ENCODE results near the gene CEACAM3.
A peak's percentile ranks its signal among the peaks of the same experiment; 100 is the strongest.

Gene CEACAM3

GRCh38 chr19:41839211-41839610, 42.8 kb downstream of the CEACAM3 start:
- CTCF ChIA-PET = interaction anchor here (0.6 to 1.0 kb wide), 2 partner anchors 37 to 189 kb away, joined by 3 read pairs; no protein-coding TSS in a partner anchor
- no peaks in the 10 kb centered on the region for H3K4me1 Mint-ChIP-seq
- no peak overlapping the region for H3K4me3 Mint-ChIP-seq

GRCh38 chr19:41843371-41843770, 47.0 kb downstream of the CEACAM3 start:
- no peaks in the 10 kb centered on the region for H3K9me3 Mint-ChIP-seq
- no peak overlapping the region for H3K4me3 Mint-ChIP-seq
- no peaks in the 10 kb centered on the region for H3K4me1 Mint-ChIP-seq
- H3K36me3 Mint-ChIP-seq = no peaks in the 10 kb centered on the region
- CTCF ChIA-PET = no interaction called here
- H3K27me3 Mint-ChIP-seq = peaks cover 48% of the 10 kb centered on the region
- H3K27ac Mint-ChIP-seq = no peak overlapping the region
- DNase-seq = no peak

More at GRCh38 chr19:41839211-41839610, 42.8 kb downstream of the CEACAM3 start:
- no peak for DNase-seq
- H3K27me3 Mint-ChIP-seq = peaks cover 48% of the 10 kb centered on the region
- H3K36me3 Mint-ChIP-seq = no peaks in the 10 kb centered on the region
- H3K27ac Mint-ChIP-seq = no peak overlapping the region
- H3K9me3 Mint-ChIP-seq = no peaks in the 10 kb centered on the region

- Mint-ChIP-seq H3K27ac (no peak within 1 kb of the TSS), H3K4me1 (no peaks in the 10 kb centered on the region), H3K4me3 (no peak within 1 kb of the TSS), H3K36me3 (no peaks in the 10 kb centered on the region), H3K27me3 (peaks cover 42% of the 10 kb centered on the region), H3K9me3 (no peaks in the 10 kb centered on the region)
- CTCF ChIA-PET = no interaction called here
- DNase-seq = no peak
Observed at GRCh38 chr19:41844601-41845000, 48.2 kb downstream of the CEACAM3 start, which contains the start of gene LYPD4. Gene LYPD4 (minus strand): TSS chr19:41844683. CDS start chr19:41839285, 5,398 bp downstream.

- H3K27me3 Mint-ChIP-seq = peaks cover 45% of the 10 kb centered on the region
- CTCF ChIA-PET = no interaction called here
- no peaks in the 10 kb centered on the region for H3K9me3 Mint-ChIP-seq
- H3K4me1 Mint-ChIP-seq = no peaks in the 10 kb centered on the region
- no peaks in the 10 kb centered on the region for H3K36me3 Mint-ChIP-seq
- DNase-seq = no peak
- no peak within 1 kb of the TSS for H3K4me3 Mint-ChIP-seq
- H3K27ac Mint-ChIP-seq = no peak within 1 kb of the TSS
Observed at GRCh38 chr19:41845001-41845050, 48.4 kb downstream of the CEACAM3 start, which contains the start of gene DMRTC2. Gene DMRTC2 (plus strand): TSS chr19:41845042. CDS start chr19:41847429, 2,387 bp downstream.

GRCh38 chr19:41845051-41845590, 48.7 kb downstream of the CEACAM3 start:
- DNase-seq = no peak
- Mint-ChIP-seq H3K4me3 (no peak overlapping the region), H3K36me3 (no peaks in the 10 kb centered on the region), H3K27ac (no peak overlapping the region), H3K27me3 (peaks cover 48% of the 10 kb centered on the region), H3K4me1 (no peaks in the 10 kb centered on the region), H3K9me3 (no peaks in the 10 kb centered on the region)
- CTCF ChIA-PET = no interaction called here

- CTCF ChIA-PET = interaction anchor here (0.5 to 1.4 kb wide), 3 partner anchors 54 to 140 kb away, joined by 3 read pairs; no protein-coding TSS in a partner anchor
- H3K4me1 Mint-ChIP-seq = no peaks in the 10 kb centered on the region
- H3K27me3 Mint-ChIP-seq = peaks cover 64% of the 10 kb centered on the region
Observed at GRCh38 chr19:41847351-41848105, 51.1 kb downstream of the CEACAM3 start.

GRCh38 chr19:41848666-41849065, 52.3 kb downstream of the CEACAM3 start:
- Mint-ChIP-seq H3K4me3 (no peak overlapping the region), H3K36me3 (no peaks in the 10 kb centered on the region), H3K27ac (no peak overlapping the region), H3K27me3 (peaks cover 70% of the 10 kb centered on the region), H3K9me3 (no peaks in the 10 kb centered on the region), H3K4me1 (no peaks in the 10 kb centered on the region)
- CTCF ChIA-PET = interaction anchor here (1.2 to 2.0 kb wide), 3 partner anchors 10 to 56 kb away, joined by 3 to 7 read pairs (median 4); no protein-coding TSS in a partner anchor
- DNase-seq = no peak

More at GRCh38 chr19:41847351-41848105, 51.1 kb downstream of the CEACAM3 start:
- Mint-ChIP-seq H3K9me3 (no peaks in the 10 kb centered on the region), H3K27ac (no peak overlapping the region), H3K36me3 (no peaks in the 10 kb centered on the region), H3K4me3 (no peak overlapping the region)
- no peak for DNase-seq

- Mint-ChIP-seq H3K9me3 (no peaks in the 10 kb centered on the region), H3K27ac (no peak overlapping the region), H3K36me3 (no peaks in the 10 kb centered on the region), H3K4me3 (no peak overlapping the region), H3K27me3 (peaks cover 70% of the 10 kb centered on the region), H3K4me1 (no peaks in the 10 kb centered on the region)
- no peak for DNase-seq
- CTCF ChIA-PET = interaction anchor here (1.2 to 2.0 kb wide), 2 partner anchors 10 to 12 kb away, joined by 4 to 7 read pairs; no protein-coding TSS in a partner anchor
Observed at GRCh38 chr19:41849067-41849466, 52.7 kb downstream of the CEACAM3 start.

- Mint-ChIP-seq H3K27ac (no peak overlapping the region), H3K27me3 (peaks cover 73% of the 10 kb centered on the region), H3K36me3 (no peaks in the 10 kb centered on the region), H3K4me3 (no peak overlapping the region), H3K4me1 (no peaks in the 10 kb centered on the region), H3K9me3 (no peaks in the 10 kb centered on the region)
- CTCF ChIA-PET = interaction anchor here (0.8 to 2.6 kb wide), 3 partner anchors 14 to 185 kb away, joined by 3 to 7 read pairs (median 3); no protein-coding TSS in a partner anchor
- no peak for DNase-seq
Observed at GRCh38 chr19:41850381-41850780, 54.0 kb downstream of the CEACAM3 start.

GRCh38 chr19:41851456-41851855, 55.1 kb downstream of the CEACAM3 start:
- Mint-ChIP-seq H3K9me3 (no peaks in the 10 kb centered on the region), H3K4me3 (no peak overlapping the region), H3K36me3 (no peaks in the 10 kb centered on the region), H3K27ac (no peak overlapping the region), H3K4me1 (no peaks in the 10 kb centered on the region), H3K27me3 (peaks cover 69% of the 10 kb centered on the region)
- CTCF ChIA-PET = interaction anchor here (1.0 to 2.6 kb wide), 3 partner anchors 15 to 98 kb away, joined by 3 to 7 read pairs (median 3); no protein-coding TSS in a partner anchor
- no peak for DNase-seq

GRCh38 chr19:41853344-41853743, 57.0 kb downstream of the CEACAM3 start:
- no peaks in the 10 kb centered on the region for H3K9me3 Mint-ChIP-seq
- no peaks in the 10 kb centered on the region for H3K4me1 Mint-ChIP-seq
- no peaks in the 10 kb centered on the region for H3K36me3 Mint-ChIP-seq
- no peak for DNase-seq
- CTCF ChIA-PET = interaction anchor here (0.7 to 2.6 kb wide), 2 partner anchors 17 to 81 kb away, joined by 3 to 7 read pairs; no protein-coding TSS in a partner anchor
- no peak overlapping the region for H3K4me3 Mint-ChIP-seq
- peaks cover 56% of the 10 kb centered on the region for H3K27me3 Mint-ChIP-seq
- no peak overlapping the region for H3K27ac Mint-ChIP-seq

- no peak overlapping the region for H3K4me3 Mint-ChIP-seq
- no peaks in the 10 kb centered on the region for H3K36me3 Mint-ChIP-seq
- CTCF ChIA-PET = interaction anchor here (0.7 kb wide), 1 partner anchor 81 kb away, joined by 3 read pairs; no protein-coding TSS in a partner anchor
- H3K4me1 Mint-ChIP-seq = no peaks in the 10 kb centered on the region
- no peak for DNase-seq
- H3K27ac Mint-ChIP-seq = no peak overlapping the region
- H3K9me3 Mint-ChIP-seq = no peaks in the 10 kb centered on the region
- H3K27me3 Mint-ChIP-seq = peaks cover 51% of the 10 kb centered on the region
Observed at GRCh38 chr19:41853768-41854167, 57.4 kb downstream of the CEACAM3 start.

- Mint-ChIP-seq H3K36me3 (peaks cover 34% of the 10 kb centered on the region), H3K4me3 (peak overlapping the region; percentile 82), H3K9me3 (no peaks in the 10 kb centered on the region), H3K27me3 (peaks cover 10% of the 10 kb centered on the region), H3K4me1 (peaks cover 39% of the 10 kb centered on the region), H3K27ac (peak overlapping the region; percentile 92)
- DNase-seq = no peak
- CTCF ChIA-PET = interaction anchor here (1.2 to 3.9 kb wide), 8 partner anchors 10 to 190 kb away, joined by 3 to 37 read pairs (median 6); partner anchors contain the start of gene RABAC1
Observed at GRCh38 chr19:41859213-41859617, 62.8 kb downstream of the CEACAM3 start.

- H3K9me3 Mint-ChIP-seq = no peaks in the 10 kb centered on the region
- peak; percentile 98 for DNase-seq
- H3K27ac Mint-ChIP-seq = peak within 1 kb of the TSS; percentile 92
- H3K4me3 Mint-ChIP-seq = peak within 1 kb of the TSS; percentile 82
- peaks cover 40% of the 10 kb centered on the region for H3K36me3 Mint-ChIP-seq
- peaks cover 46% of the 10 kb centered on the region for H3K4me1 Mint-ChIP-seq
- peaks cover 4% of the 10 kb centered on the region for H3K27me3 Mint-ChIP-seq
- CTCF ChIA-PET = interaction anchor here (0.8 to 3.9 kb wide), 9 partner anchors 11 to 190 kb away, joined by 3 to 37 read pairs (median 5); partner anchors contain the start of gene RABAC1
Observed at GRCh38 chr19:41859618-41860418, 63.4 kb downstream of the CEACAM3 start, which contains the start of gene RPS19. Gene RPS19 (plus strand): TSS chr19:41860255. CDS start chr19:41860775, 520 bp downstream.

All from activated naive CD4-positive, alpha-beta T cell treated with anti-CD3 and anti-CD28 coated beads, Interleukin-2, amount 10 ng/mL, durations not matched to agents 7 days and 5 days (primary cell).